ENCODE measurements around the gene CLEC2D.
"Not testable (repeated sequence)": the region's sequence is repeated elsewhere in the genome, so short reads cannot be mapped to it uniquely, and the experiment has no call there.

CLEC2D gene

GRCh38 chr12:9729082-9729481, 59.6 kb downstream of the CLEC2D start:
- DNase-seq (ENCODE audit: low read depth in 2 of 2) = no peak

GRCh38 chr12:9730011-9730410, 60.5 kb downstream of the CLEC2D start:
- no peak for DNase-seq (ENCODE audit: low read depth in 2 of 2)

- DNase-seq (ENCODE audit: low read depth in 2 of 2) = no peak
Observed at GRCh38 chr12:9730591-9730990, 61.1 kb downstream of the CLEC2D start.

- DNase-seq (ENCODE audit: low read depth in 2 of 2) = no peak
Observed at GRCh38 chr12:9731393-9731792, 61.9 kb downstream of the CLEC2D start.

- no peak for DNase-seq (ENCODE audit: low read depth in 2 of 2)
Observed at GRCh38 chr12:9731797-9732196, 62.3 kb downstream of the CLEC2D start.

- no peak for DNase-seq (ENCODE audit: low read depth in 2 of 2)
Observed at GRCh38 chr12:9732921-9733461, 63.5 kb downstream of the CLEC2D start, which contains the start of gene CLECL1. Gene CLECL1, minus strand, starts transcription at chr12:9733097.

GRCh38 chr12:9735601-9736000, 66.1 kb downstream of the CLEC2D start:
- no peak for DNase-seq (ENCODE audit: low read depth in 2 of 2)

- no peak for DNase-seq (ENCODE audit: low read depth in 2 of 2)
Observed at GRCh38 chr12:9736936-9737705, 67.6 kb downstream of the CLEC2D start.

- not testable (repeated sequence) for DNase-seq (ENCODE audit: low read depth in 2 of 2)
Observed at GRCh38 chr12:9738905-9739304, 69.4 kb downstream of the CLEC2D start.

- not testable (repeated sequence) for DNase-seq (ENCODE audit: low read depth in 2 of 2)
Observed at GRCh38 chr12:9739404-9740105, 70.0 kb downstream of the CLEC2D start.

- no peak for DNase-seq (ENCODE audit: low read depth in 2 of 2)
Observed at GRCh38 chr12:9740106-9740750, 70.7 kb downstream of the CLEC2D start.

GRCh38 chr12:9741726-9742125, 72.2 kb downstream of the CLEC2D start:
- DNase-seq (ENCODE audit: low read depth in 2 of 2) = peak in 1 of 2 donors; percentile 65

GRCh38 chr12:9742661-9743060, 73.1 kb downstream of the CLEC2D start:
- DNase-seq (ENCODE audit: low read depth in 2 of 2) = no peak

- DNase-seq (ENCODE audit: low read depth in 2 of 2) = no peak
Observed at GRCh38 chr12:9745199-9745598, 75.7 kb downstream of the CLEC2D start.
